ENCODE measurements around the gene PARP2.
"Not testable (repeated sequence)": the region's sequence is repeated elsewhere in the genome, so short reads cannot be mapped to it uniquely, and the experiment has no call there.

The PARP2 gene, protein sequence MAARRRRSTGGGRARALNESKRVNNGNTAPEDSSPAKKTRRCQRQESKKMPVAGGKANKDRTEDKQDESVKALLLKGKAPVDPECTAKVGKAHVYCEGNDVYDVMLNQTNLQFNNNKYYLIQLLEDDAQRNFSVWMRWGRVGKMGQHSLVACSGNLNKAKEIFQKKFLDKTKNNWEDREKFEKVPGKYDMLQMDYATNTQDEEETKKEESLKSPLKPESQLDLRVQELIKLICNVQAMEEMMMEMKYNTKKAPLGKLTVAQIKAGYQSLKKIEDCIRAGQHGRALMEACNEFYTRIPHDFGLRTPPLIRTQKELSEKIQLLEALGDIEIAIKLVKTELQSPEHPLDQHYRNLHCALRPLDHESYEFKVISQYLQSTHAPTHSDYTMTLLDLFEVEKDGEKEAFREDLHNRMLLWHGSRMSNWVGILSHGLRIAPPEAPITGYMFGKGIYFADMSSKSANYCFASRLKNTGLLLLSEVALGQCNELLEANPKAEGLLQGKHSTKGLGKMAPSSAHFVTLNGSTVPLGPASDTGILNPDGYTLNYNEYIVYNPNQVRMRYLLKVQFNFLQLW

DNA sequence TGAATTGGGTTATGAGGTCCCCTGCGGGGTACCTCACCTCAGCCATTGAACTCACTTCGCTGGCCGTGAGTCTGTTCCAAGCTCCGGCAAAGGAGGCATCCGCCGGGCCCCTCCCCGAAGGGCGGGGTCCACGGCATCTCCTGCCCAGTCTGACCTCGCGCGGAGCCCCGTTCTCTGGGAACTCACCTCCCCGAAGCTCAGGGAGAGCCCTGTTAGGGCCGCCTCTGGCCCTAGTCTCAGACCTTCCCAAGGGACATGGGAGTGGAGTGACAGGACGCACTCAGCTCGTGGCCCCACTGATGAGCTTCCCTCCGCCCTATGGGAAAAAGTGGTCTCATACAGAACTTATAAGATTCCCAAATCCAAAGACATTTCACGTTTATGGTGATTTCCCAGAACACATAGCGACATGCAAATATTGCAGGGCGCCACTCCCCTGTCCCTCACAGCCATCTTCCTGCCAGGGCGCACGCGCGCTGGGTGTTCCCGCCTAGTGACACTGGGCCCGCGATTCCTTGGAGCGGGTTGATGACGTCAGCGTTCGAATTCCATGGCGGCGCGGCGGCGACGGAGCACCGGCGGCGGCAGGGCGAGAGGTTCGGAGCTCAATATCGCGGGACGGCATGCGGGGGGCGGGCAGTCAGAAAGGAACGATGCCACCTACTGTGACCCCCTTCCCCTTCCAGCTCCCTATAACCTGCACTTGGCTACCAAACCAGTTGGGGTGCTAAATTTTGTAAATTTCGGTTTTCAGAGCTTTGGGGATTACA, at the start of gene PARP2:
Gene PARP2, plus strand, starts transcription at position 544 of the 770 bp plus-strand sequence. Its CDS starts 7 bp downstream, at position 551.
- DNase-seq, result peak; percentile 85 to 100 (median 99)

DNA sequence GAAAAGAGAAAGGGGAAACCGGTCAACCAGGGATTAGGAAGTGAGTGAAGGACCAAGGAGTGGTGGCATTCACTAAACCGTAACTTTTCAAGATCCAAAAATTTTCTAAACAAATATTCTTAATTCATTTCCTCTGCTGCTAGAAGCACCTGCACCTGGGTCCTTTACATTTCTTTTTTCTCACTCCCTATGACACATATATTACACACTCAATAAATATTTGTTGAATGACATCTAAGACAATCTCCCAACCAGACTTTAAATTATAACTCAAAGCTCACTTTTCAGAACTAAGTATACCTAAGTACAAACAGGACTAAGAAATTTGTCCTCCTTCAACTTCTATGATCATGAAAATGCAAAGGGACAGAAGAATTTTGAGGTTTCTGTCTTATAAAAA, 48.8 kb upstream of the PARP2 start:
- DNase-seq, result no peak

DNA sequence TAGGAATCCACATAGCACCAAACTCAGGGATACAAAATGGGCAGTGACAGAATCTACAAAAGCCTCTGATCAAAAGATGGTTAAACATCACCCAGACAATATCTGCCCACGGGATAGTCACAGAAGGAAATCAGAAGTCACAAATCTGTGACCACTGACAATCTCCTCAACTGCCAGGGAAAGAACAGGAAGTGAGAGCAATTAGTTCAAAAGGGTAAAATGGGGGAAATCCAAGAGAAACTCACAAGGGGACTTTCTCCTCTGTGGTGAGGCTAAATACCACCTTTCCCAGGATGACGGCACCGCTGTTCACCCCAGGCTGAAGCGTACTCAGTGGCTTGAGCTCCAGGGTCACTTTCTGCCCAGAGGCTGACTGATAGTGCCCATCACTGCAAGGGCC, 48.4 kb upstream of the PARP2 start:
- no peak for DNase-seq

DNA sequence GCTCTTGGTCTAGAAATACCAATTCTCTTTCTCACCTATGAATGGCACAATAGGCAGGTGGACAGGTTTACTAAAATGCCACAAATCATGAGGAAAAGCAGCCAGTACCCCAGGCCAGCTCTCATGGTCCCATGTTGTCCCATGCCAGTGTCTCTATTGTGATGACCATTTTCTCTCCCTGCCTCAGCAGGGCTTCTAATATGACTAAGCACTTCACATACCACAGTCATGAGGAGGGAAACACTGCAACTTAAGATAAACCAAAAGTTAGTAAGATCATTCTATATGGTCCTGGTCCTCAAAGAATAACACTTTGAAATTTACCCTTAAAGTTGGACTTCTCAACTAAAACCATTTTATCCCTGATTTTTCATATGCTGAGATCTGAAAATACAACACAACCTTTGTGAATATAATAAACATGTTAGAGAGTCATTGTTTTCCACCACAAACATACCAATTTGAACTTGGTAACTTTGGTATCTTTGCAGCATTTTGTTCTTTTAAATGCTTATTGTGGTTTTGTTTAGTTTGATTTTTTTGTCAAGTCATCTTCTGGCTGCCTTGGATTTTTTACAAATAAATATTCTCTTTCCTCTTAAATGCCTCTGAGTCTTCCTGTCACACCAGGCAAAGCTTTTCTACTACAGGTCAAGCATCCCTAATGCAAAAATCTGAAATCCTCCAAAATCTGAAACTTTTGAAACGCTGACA, 41.2 kb upstream of the PARP2 start:
- no peak for DNase-seq

DNA sequence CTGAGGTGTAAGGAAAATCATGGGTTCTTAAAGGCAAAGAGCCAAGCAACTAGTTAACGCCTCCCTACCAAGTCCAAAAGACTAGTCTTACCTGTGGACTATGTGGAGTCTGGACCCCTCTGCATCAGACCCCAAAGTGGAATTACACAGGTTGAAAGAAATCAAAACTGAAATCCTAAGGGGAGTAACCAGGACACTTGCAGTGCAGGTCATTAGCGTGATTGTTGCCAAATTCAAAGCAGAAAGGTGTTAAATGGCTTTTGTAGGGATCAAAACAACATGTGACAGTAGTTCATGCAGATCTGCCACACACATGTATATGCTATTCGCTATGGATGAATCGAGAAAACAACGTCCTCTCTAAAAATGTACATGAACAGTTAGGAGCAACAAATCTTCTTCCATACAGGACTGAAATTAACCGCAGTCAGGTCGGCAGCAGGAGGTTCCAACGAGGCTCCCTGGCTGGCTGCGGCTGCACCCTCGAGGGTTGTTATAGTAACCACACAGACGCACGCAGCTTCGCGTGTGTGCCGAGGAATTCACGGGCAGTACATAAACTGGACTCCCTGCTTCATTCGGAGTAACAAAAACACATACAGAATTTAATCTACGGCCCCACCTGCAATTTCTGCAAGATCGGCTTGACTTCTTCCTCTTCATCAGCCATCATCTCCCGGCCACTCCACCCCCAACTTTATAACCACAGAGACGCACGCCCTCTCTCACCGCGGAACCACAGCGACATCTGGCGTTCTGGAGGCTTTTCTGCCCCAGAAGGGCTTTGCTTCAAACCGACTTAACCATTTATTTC, 38.0 kb upstream of the PARP2 start, which contains the start of gene TTC5:
Gene TTC5, minus strand, starts transcription at position 687 of the 814 bp plus-strand sequence. Its CDS starts 14 bp downstream, at position 673.
- DNase-seq, result peak in 57 of 58 donors; percentile 24 to 86 (median 68)

DNA sequence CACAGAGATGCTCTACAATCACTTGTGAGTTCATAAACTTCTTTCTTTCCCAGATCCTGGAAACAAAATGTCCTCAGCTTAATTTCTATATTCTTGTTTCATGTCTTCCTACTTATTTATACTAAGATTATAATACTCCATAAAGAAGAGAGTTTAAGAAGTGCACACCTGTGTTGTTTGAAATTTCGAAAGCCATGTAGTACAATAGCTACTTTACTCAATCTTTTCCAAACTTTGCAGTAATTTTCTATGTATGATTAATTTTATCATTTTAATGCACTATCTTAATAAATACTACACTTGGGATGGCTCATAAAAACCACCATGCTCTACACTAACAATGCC, 37.4 kb upstream of the PARP2 start:
- no peak for DNase-seq

DNA sequence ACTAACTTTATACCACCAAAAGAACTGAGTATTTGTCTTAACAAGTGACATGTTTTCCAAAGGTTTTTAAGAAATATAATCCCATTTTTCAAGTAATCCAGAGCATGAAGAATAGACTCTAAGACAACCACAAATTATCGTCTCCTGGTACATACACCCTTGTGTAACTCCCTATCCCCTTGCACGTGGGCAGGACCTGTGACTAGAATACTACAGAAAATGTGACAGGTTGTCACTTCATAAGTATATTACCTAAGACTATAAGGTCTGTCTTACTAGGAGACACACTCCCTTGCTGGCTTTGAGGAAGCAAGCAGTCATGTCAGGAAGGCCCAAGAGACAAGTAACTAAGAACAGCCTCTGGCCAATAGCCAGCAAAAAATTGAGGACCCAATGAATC, 29.4 kb upstream of the PARP2 start:
- no peak for DNase-seq

DNA sequence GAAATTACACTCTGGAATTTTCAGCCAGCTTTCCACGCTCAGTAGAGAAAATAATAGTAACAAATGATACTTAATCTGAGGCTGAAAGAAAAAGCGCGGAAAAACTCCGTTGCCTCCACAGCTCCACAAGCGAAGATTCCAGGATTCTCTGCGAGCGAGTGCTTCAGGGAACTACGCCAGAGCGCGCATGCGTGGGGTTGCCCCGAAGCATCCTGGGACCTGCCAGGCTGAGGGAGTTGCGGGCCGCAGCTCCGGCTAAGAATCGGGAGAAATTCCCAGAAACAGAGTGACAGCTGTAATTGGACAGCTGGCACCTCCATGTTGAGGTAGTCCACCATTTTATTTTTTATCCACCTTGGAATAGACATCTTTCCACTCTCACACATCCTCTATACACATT, 25.7 kb upstream of the PARP2 start:
- DNase-seq, result no peak

DNA sequence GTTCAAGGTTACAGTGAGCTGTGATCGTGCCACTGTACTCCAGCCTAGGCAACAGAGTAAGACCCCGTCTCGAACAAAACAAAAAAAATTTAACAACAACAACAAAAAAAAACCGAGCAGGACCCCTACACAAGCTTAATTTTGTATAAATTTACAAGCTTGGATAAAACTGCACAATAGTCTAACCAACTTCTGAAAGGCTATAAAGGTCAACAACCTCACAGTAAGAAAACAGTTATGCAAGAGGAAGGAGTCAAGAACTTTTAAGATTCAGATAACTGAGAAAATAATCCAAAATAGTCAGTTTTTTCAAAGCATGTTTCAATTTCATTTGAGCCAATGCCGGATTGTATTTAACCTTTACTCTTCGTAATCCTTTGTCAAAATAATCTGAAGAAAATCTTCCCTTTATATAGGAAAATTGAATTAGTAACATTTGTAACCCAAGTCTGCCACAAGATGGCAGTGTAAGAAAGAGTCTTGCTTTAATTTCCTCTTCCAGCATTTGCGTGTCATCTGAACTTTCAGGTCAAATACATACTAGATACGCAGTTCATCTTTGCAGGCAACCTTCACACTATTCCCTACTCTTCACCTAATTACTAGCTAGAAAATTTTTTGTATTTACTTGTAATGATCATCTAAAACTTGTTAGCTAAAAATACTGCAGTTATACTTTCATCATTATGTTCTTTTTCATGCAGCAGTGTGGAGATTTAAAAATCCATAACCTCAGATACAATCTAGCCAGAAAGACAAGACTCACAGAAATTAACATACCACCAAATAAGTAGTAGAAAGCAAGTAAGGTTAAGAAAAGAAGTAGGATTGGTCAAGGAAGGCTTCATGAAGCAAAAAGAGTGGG, 16.2 kb upstream of the PARP2 start:
- DNase-seq, result peak in 4 of 58 donors; percentile 5 to 63 (median 20)

DNA sequence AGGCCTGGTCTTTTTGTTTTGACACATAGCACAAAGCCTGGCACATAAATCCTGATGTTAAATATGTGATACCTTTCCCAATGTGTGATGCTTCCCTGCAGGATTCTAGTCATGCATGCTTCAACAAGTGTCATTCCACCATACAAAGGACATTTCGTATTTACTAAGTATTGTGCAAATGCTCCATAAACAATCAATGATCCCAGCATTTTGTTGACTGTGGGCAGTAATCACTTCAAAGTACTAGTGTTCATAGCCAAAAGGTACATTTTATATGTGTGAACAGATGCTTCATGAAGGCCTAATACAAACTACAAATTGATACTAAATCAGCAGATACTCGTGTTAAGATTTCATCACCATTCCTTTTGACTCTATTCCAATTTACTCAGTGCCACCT, 14.7 kb upstream of the PARP2 start:
- no peak for DNase-seq

DNA sequence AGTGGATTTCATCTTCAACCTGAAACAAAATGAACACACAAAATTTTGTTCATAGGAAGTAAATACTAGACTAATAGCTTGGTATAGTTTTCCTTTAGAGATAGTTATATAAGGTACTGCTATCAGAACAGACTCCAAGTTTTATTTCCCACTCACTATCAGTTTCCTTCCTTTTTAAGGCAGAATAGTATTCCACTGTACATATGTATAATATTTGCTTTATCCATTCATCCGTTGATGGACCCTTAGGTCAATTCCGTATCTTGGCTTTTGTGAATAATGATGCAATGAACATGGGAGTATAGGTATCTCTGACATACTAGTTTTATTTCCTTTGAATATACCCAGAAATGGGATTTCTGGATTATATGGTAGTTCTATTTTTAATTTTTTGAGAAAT, 14.1 kb upstream of the PARP2 start:
- no peak for DNase-seq

DNA sequence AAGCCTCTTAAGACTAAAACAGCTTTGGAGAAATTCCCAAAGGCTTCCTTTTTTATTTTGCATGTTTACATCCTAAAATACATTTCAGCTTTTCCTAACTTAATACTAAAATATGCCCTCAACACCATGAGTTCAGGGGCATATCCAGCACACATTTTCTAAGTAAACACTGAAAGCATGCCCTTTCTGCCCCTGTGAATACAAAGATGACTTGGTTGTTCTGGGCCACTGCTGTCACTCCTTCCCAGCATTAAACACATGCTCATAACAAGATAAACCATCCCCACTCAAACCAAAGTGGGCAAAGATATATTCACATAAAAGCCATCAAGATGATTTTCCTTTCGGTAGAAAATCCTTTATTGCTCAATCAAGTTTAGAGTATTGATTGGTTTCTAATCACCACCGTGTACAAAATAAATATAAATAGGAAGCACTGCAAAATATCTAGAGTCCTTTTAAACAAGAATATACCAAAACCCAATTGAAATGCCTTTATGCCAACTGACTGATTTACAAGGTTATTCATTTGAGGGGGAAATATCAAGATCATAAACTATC, 12.3 kb upstream of the PARP2 start:
- DNase-seq, result no peak

DNA sequence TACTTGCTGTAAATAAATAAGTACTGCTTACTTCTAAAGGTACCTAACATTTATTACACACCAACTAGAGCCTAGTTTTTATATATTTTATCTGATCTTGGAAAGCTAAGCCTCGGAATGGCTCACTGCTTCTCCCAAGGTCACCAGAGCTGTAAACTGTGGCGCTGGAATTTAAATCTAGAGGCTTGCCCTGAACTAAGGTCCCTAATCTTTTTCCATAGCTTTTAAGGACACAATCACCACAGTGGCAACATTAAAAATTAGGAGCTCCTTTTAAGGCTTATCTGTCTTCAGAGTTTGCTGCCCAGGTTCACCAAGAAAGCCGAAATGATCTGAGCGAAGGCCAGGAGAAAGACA, 11.0 kb upstream of the PARP2 start:
- DNase-seq, result peak in 2 of 58 donors; percentile 3 to 33

DNA sequence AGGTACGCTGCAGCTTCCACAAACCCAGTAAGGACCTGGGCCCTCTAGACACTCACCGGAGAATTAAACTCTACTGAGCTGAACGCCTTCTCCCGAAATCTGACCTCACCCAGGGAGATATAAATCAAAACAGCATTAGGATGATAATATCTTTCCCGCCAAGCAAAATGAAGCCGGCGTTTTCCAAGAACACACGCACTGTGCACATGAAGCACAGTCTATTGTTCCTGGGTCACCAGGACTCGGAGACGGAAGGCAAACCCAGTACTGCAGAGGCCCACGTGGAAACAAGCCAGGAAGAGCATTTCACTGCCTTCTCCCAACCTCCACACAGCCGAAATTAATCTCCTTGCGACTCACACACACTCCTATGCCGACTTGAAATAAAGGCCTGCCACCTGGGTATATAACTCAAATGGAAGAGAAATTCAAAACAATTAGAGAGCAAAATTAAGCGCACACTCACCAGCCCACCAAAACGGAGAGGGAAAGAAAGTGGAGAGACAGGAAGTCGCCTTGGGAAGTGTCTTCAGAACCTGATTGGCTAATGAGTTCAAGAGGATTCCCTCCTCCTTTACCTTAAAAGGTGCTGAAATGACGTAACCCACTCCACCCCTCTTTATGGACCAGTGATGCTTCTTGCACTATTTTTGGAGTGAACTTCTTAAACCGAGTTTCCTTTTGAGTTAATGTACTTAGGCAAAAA, 10.5 kb upstream of the PARP2 start, which contains the start of gene CCNB1IP1:
Gene CCNB1IP1, minus strand, starts transcription at position 492 of the 706 bp plus-strand sequence. CDS start 16,756 bp downstream, outside the sequence.
- peak in 52 of 58 donors; percentile 3 to 86 (median 50) for DNase-seq

DNA sequence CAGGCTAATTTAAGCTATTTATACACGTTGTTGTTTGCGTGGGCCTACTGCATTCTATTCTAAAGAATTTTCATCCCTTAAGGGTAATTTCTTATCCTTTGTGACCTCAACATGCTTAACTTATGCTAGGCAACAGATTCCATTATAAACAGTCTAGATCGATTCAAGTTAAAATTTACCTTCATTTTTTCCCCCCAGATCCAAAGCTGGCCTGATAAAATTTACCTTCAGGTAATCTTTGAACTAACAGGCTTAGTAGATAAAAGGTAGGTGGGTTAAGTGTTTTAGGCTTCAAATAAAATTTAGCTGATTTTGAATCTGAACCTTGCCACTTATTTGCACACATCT, 10.0 kb upstream of the PARP2 start:
- no peak for DNase-seq

DNA sequence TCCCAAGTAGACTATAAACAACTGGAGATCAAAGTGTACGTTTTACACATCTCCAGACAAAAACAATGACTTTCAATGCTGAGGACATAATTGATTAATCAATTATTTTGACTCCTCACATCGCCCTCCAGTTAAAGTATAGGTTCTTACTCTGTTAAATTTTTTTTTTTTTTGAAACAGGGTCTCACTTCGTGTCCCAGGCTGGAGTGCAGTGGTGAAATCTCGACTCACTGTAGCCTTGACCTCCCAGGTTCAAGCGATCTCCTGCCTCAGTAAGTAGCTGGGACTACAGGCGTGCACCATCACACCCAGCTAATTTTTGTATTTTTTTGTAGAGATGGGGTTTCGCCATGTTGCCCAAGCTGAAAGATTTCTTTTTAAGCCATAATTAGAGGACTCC, 9.4 kb upstream of the PARP2 start:
- DNase-seq, result no peak

DNA sequence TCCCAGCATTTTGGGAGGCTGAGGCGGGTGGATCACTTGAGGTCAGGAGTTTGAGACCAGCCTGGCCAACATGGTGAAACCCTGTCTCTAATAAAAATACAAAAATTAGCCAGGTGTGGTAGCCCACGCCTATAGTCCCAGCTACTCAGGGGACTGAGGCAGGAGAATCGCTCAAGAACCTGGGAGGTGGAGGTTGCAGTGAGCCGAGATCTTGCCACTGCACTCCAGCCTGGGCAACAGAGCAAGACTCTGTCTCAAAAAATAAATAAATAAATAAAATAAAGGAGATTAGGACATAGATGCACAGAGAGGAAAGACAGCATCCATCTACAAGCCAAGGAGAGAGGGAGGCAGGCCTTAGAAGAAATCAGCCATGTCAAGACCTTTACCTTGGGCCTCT, 2.4 kb upstream of the PARP2 start:
- DNase-seq, result not testable (repeated sequence)

DNA sequence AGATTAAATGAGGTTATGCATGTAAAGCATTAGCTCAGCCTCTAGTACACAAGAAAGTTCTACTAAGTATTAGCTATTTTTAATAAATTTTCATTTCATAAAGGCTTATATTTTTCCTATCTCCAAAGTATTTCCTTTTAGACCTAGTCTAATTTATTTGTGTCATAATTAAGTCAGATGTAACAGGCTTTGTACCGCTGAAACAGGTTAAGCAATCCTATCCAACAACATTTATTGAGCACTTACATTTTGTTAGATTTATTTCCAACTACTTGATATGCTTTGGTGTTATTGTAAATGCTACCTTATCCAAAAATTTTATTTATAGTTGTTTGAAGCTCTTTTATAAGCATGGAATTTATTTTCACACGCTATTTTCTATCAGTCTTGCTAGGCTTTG, 1.8 kb upstream of the PARP2 start:
- no peak for DNase-seq

DNA sequence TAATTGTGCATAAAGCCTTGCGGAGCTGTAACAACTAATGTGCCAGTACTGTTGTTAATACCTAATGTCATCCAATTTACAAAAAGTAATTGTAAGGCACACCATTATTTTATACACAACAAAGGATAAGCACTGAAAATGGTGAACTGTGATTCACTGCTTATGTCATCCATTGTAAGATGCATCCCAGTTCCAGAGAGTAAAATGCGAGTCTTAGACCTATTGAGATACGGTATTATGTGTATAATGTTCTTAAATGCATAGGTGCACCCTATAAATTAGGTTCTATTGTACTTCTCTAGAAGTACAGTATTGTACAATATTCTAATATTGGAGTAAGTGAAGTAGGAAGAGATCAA, 406 bp downstream of the PARP2 start:
- DNase-seq, result no peak
